Thoracic aorta (tissue), 2 donors: Measurements from ENCODE around the gene POLR3F. TPM values are rescaled to one million over a fixed set of nuclear protein-coding genes. Genes with fewer than 3 reads are reported as not detected.

Source experiments
- ATAC-seq: fragments of 150-250 bp; one replicate; pipeline ENCODE4 v1.8.0; 2017; ENCODE audit warnings: low read depth; ENCODE audit not compliant: insufficient number of reproducible peaks, low FRiP score
- DNase-seq: peaks from one replicate; pipeline ENCODE4 v3.0.0-alpha.2; 2020; ENCODE audit warnings: low spot score
- H3K27ac ChIP-seq, 2 donors: fragments of 200-600 bp; sonication (generic); 1 replicate in 1 of 2; 2 replicates in 1 of 2; pipeline ENCODE4 v1.5.1; 2016; ENCODE audit warnings: mild to moderate bottlenecking in 2 of 2, moderate library complexity in 2 of 2
- H3K27me3 ChIP-seq: fragments of 200-600 bp; sonication (generic); replicated peaks from 2 replicates; pipeline ENCODE4 v1.6.0; 2016; ENCODE audit warnings: mild to moderate bottlenecking; ENCODE audit not compliant: insufficient read depth
- H3K36me3 ChIP-seq: fragments of 200-600 bp; sonication (generic); one replicate; pipeline ENCODE4 v1.5.1; 2016
- H3K4me1 ChIP-seq, 2 donors: fragments of 200-600 bp; sonication (generic); 1 replicate in 1 of 2; 2 replicates in 1 of 2; pipeline versions ENCODE4 v1.5.1 to v1.6.0; 2016; ENCODE audit warnings: low read depth in 2 of 2, mild to moderate bottlenecking in 1 of 2; ENCODE audit not compliant: control insufficient read depth in 1 of 2
- H3K4me3 ChIP-seq: fragments of 200-600 bp; sonication (generic); 2 replicates; pipeline ENCODE4 v1.5.1; 2016; ENCODE audit warnings: mild to moderate bottlenecking
- H3K9me3 ChIP-seq: fragments of 200-600 bp; sonication (generic); 2 replicates; pipeline ENCODE4 v1.5.1; 2016
- CTCF ChIP-seq: fragments of 200-600 bp; sonication (generic); IDR thresholded peaks from one replicate; pipeline ENCODE4 v1.5.1; 2019; ENCODE audit warnings: antibody characterized with exemption
- total RNA-seq, 2 donors: library from RNA; depleted of rRNA; stranded (reverse); fragments of >200 nt; gene quantifications; one replicate each; pipeline versions ENCODE4 v1.1.0 to v1.2.3, GENCODE V29; 2016

POLR3F gene
- total RNA-seq, 2 donors from 2014 or later, result 9.1 to 17.1 TPM

GRCh38 chr20:18504479-18505060, 37.4 kb downstream of the POLR3F start:
- H3K27me3 ChIP-seq, result no peaks in the 10 kb centered on the region
- H3K27ac ChIP-seq, result peak overlapping the region; percentile 51
- ATAC-seq (no peak), DNase-seq (peak; percentile 5)
- H3K9me3 ChIP-seq, result no peaks in the 10 kb centered on the region
- peak overlapping the region; percentile 51 for H3K4me3 ChIP-seq
- H3K36me3 ChIP-seq, result no peaks in the 10 kb centered on the region
- no peak for TF ChIP-seq CTCF
- H3K4me1 ChIP-seq, result peaks cover 5 to 9% of the 10 kb centered on the region in 2 donors

- H3K27me3 ChIP-seq, result no peaks in the 10 kb centered on the region
- H3K36me3 ChIP-seq, result no peaks in the 10 kb centered on the region
- DNase-seq (no peak), ATAC-seq (no peak)
- peak overlapping the region; percentile 97 to 98 for H3K27ac ChIP-seq
- H3K9me3 ChIP-seq, result no peaks in the 10 kb centered on the region
- TF ChIP-seq CTCF, result no peak
- peak overlapping the region; percentile 78 for H3K4me3 ChIP-seq
- H3K4me1 ChIP-seq, result peaks cover 5 to 9% of the 10 kb centered on the region in 2 donors
These were observed 39.6 kb downstream of the POLR3F start for GRCh38 chr20:18506744-18507143.

GRCh38 chr20:18507218-18508191, 40.3 kb downstream of the POLR3F start, which contains the start of gene SEC23B:
TSS of gene SEC23B (plus strand) at chr20:18507940. CDS start at chr20:18510836, 2,896 bp downstream.
- Histone ChIP-seq H3K4me1 (peaks cover 5 to 9% of the 10 kb centered on the region in 2 donors), H3K36me3 (no peaks in the 10 kb centered on the region), H3K27ac (peak within 1 kb of the TSS; percentile 97 to 98), H3K27me3 (no peaks in the 10 kb centered on the region), H3K4me3 (peak within 1 kb of the TSS; percentile 78), H3K9me3 (no peaks in the 10 kb centered on the region)
- peak; percentile 91 for DNase-seq
- no peak for TF ChIP-seq CTCF
- peak; percentile 99 for ATAC-seq

- Histone ChIP-seq H3K9me3 (no peaks in the 10 kb centered on the region), H3K36me3 (peaks cover 18% of the 10 kb centered on the region), H3K27me3 (no peaks in the 10 kb centered on the region), H3K4me1 (peaks cover 5 to 9% of the 10 kb centered on the region in 2 donors), H3K27ac (no peak overlapping the region), H3K4me3 (no peak overlapping the region)
- ATAC-seq, result no peak
- no peak for TF ChIP-seq CTCF
- DNase-seq, result no peak
These were observed 44.4 kb downstream of the POLR3F start for GRCh38 chr20:18511571-18511970.

GRCh38 chr20:18513208-18513607, 46.0 kb downstream of the POLR3F start:
- H3K9me3 ChIP-seq, result no peaks in the 10 kb centered on the region
- DNase-seq (no peak), ATAC-seq (no peak)
- H3K27me3 ChIP-seq, result no peaks in the 10 kb centered on the region
- H3K4me1 ChIP-seq, result peaks cover 3 to 4% of the 10 kb centered on the region in 2 donors
- no peak overlapping the region for H3K4me3 ChIP-seq
- H3K36me3 ChIP-seq, result peaks cover 22% of the 10 kb centered on the region
- no peak for TF ChIP-seq CTCF
- H3K27ac ChIP-seq, result no peak overlapping the region
